Vagina (tissue), 2 donors: ENCODE measurements around the gene DOCK11.

Experiments used
- POLR2A ChIP-seq, 2 donors: fragments of 450-650 bp; IDR thresholded peaks; one replicate each; pipeline ENCODE4 v1.6.1; 2017; ENCODE audit warnings: antibody characterized with exemption in 2 of 2, mild to moderate bottlenecking in 2 of 2, moderate library complexity in 2 of 2
- POLR2AphosphoS5 ChIP-seq, 2 donors: sonication (generic); formaldehyde crosslinking; IDR thresholded peaks; one replicate each; pipeline ENCODE4 v1.9.0; 2017; ENCODE audit warnings: antibody characterized with exemption in 2 of 2, mild to moderate bottlenecking in 2 of 2, low read depth in 1 of 2; ENCODE audit not compliant: insufficient read depth in 1 of 2
- TF ChIP-seq, protein P1 (sequence below), 3 experiments: fragments of 450-650 bp in 2 of 3; fragments of 200-600 bp in 1 of 3; sonication (generic) in 1 of 3; IDR thresholded peaks; one replicate each; pipeline ENCODE4 v1.5.1; 2017 to 2019; ENCODE audit warnings: antibody characterized with exemption in 3 of 3, mild to moderate bottlenecking in 2 of 3, moderate library complexity in 2 of 3

DNA sequence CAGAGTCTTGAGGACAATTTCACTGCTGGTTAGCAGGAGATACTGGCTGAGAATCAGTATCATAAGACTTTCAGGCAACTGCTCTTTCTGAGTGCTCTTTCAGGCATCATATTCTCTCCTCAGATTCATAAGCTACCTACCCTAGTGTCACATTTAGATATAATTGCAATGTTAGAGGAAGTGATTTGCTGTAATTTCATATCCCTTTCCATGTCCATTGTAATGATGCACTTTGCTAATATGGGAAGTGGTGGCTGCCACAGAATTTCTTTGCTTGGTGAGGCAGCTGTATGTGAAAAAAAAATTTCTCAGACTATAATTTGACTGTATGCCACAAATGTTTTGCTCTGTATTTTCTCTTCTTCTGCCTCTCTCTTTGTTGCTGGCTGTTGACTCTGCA is 63.3 kb downstream of the DOCK11 start:
- TF ChIP-seq, protein P1, sequence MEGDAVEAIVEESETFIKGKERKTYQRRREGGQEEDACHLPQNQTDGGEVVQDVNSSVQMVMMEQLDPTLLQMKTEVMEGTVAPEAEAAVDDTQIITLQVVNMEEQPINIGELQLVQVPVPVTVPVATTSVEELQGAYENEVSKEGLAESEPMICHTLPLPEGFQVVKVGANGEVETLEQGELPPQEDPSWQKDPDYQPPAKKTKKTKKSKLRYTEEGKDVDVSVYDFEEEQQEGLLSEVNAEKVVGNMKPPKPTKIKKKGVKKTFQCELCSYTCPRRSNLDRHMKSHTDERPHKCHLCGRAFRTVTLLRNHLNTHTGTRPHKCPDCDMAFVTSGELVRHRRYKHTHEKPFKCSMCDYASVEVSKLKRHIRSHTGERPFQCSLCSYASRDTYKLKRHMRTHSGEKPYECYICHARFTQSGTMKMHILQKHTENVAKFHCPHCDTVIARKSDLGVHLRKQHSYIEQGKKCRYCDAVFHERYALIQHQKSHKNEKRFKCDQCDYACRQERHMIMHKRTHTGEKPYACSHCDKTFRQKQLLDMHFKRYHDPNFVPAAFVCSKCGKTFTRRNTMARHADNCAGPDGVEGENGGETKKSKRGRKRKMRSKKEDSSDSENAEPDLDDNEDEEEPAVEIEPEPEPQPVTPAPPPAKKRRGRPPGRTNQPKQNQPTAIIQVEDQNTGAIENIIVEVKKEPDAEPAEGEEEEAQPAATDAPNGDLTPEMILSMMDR (IDR thresholded peaks at IDR 0.05), result no peak
- TF ChIP-seq POLR2A (IDR thresholded peaks at IDR 0.05), result no peak
- TF ChIP-seq POLR2AphosphoS5 (IDR thresholded peaks at IDR 0.05; ENCODE audit: insufficient read depth in 1 of 2, low read depth in 1 of 2), result no peak
